Measurements from ENCODE around the gene MTCL1.

The MTCL1 gene

DNA sequence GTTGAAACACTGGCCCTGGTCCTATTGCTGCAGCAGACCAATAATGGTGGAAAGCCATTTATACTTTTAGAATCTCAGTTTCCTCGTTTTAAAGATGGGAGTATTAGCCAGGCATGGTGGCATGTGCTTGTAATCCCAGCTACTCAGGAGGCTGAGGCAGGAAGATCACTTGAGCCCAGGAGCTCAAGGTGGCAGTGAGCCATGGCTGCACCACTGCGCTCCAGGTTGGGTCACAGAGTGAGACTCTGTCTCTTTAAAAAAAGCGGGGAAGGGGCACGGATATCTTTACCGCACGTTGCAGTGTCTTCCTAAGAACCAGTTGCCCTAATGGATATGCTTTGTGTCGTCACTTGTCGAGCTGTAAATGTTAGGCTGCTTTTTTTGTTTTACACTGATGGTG, 8.3 kb downstream of the MTCL1 start:
- no peak for DNase-seq (ENCODE audit: low read depth)

DNA sequence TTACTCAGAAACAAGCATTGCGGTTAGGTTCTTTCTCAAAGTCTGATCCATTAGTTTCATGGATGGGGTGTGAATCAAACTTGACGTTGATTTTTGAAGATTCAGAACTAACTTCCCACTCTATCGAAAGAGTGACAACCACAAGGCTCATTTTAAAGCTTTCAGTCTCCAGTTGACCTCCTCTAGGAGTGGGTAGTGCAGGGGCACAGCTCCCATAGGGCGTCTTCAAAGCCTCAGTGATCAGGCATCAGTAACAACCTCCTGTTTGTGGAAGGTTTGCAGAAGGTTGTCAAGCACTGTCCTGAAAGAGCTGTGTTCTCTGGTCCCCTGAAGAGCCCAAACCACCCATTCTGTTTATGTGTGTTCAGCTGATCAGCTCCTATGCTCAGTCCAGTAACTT, 10.2 kb downstream of the MTCL1 start:
- no peak for DNase-seq (ENCODE audit: low read depth)

GRCh38 chr18:8717011-8717770, 11.8 kb downstream of the MTCL1 start:
- DNase-seq (ENCODE audit: low read depth): no peak

DNA sequence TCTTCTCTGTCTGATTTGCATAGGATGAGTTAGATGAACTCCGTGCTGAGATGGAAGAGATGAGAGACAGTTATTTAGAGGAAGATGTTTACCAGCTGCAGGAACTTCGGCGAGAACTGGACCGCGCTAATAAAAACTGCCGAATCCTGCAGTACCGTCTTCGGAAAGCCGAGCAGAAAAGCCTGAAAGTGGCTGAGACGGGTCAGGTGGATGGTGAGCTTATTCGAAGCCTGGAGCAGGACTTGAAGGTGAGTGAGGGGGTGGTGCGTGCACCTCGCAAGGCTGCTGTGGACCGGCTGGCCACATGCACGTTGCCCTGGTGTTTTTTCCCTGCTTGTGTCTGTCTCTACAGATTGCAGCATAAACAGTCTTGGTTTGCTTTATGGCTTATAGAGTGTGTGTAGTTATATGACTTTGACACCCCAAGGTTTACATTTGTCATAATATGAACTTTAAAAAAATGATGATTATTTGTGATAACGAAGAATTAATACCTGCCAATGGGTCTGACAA, 13.1 kb downstream of the MTCL1 start:
- DNase-seq (ENCODE audit: low read depth): no peak

GRCh38 chr18:8719192-8719591, 13.8 kb downstream of the MTCL1 start:
- no peak for DNase-seq (ENCODE audit: low read depth)

DNA sequence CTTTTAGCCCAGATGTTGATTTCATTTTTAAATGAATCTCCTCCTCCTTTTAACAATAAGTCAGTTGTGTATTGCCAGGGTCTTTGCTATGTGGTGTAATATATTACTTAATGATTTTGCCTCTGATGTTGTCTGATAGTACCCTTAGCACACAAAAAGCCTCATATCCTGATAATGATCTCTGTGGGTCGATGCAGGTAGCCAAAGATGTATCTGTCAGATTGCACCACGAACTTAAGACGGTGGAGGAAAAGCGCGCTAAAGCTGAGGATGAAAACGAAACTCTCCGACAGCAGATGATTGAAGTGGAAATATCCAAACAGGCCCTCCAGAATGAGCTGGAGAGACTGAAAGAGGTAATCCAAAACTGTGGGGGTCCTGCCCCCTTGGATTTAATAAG, 14.8 kb downstream of the MTCL1 start:
- no peak for DNase-seq (ENCODE audit: low read depth)

DNA sequence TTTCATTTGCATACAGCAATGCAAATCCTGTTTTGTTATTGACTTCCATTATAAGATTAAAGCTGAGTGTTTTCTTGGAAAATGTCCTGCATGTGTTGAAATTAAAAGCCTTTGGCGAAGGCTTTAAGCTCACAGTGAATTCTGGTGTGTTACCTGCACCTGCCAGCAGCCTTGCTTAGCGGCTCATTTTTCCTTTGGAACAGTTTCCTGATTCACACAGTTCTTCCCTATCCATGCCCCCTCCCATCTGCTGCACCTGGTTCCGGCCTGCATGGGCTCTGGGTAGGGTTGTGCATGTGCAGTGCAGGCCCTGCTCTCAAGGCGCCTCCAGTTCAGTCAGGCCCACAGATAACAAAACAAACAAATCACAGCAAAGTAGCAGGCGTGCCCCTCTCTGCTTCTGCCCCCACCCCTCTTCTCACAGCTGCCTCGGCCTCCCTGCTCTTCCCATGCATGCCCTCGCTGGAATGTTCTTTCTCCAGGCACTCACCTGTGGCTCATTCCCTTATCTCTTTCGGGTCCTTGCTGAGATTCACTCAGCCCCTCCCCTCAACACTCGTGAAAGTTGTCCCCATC, 15.8 kb downstream of the MTCL1 start:
- DNase-seq (ENCODE audit: low read depth): no peak

DNA sequence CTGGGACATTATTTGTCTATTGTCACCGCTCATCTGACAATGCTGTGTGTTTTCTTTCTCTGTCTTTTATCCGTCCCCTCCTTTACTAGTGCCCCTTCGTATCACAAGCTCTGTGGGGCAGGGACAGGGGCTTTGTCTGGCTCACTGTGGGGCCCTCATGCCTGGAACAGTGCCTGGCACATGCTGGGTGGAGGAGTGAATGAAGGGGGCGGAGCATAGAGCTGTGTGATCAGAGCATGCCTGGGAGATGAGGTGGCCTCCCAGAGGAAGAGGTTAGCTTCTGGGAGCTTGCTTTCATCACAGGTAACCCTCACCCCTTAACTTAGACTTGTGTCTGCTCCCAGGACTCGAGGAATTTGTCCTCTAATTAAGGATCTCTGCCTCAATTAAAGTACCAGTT, 16.4 kb downstream of the MTCL1 start:
- DNase-seq (ENCODE audit: low read depth): no peak

DNA sequence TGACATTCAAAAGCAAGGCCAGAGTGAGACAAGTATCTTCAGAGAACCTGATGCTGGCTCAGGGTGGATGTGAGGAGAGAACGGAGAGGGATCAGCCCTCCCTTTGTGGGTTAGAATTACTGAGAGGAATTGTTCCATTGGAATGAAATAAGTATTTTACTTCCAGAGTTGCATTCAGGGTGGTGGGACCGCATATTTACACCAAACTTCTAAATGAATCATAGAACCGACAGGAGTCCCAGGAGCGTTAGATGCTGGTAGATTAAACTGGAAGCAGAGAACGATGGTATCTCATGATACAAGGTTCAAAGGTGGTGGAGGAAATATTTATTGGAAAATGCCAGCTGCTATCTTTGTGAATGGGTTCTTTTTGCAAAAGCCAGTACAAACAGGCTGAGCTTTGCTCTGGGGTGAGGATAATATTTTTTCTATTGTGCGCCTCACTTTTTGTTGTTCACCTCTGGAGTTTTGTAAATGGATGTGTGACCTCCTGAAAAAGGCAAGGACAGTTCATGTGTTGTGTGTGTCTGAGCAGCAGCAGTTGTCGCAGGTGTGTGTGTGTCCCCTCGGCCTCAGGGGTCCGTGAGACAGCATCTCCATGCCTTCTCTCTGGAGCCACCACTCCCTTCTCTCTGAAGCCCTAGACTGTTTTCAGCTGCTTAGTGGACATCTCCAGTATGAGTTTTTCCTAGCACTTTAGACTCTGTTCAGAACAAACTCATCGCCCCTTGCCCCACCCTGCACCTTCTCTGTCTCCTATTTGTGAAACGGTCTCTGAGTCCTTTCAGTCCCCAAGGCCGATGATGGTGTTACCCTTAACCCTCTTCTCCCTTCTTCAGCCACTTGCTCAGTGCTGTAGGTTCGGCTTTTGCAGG, 17.8 kb downstream of the MTCL1 start:
- DNase-seq (ENCODE audit: low read depth): no peak

GRCh38 chr18:8724452-8724851, 19.1 kb downstream of the MTCL1 start:
- DNase-seq (ENCODE audit: low read depth): no peak

DNA sequence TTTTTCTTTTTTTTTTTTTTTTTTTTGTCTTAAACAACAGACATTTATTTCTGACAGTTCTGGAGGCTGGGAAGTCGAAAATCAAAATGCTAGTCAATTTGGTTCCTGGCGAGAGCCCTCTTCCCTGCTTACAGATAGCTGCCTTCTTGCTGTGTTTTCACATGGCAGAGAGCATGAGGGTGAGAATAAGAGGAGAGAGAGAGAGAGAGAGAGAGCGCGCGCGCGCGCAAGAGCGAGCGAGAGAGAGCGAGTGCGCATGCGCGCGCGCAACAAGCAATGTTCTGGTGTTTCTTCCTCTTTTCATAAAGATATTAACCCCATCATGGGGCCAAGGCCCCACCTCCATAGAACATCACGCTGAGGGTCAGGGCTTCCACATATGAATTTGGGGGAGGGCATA, 20.9 kb downstream of the MTCL1 start:
- DNase-seq (ENCODE audit: low read depth): no peak

- DNase-seq (ENCODE audit: low read depth): no peak
Measured at GRCh38 chr18:8726963-8727705, 21.8 kb downstream of the MTCL1 start.

- DNase-seq (ENCODE audit: low read depth): no peak
Measured at GRCh38 chr18:8730080-8730827, 24.9 kb downstream of the MTCL1 start.

GRCh38 chr18:8732442-8733360, 27.3 kb downstream of the MTCL1 start:
- no peak for DNase-seq (ENCODE audit: low read depth)

GRCh38 chr18:8734496-8734895, 29.1 kb downstream of the MTCL1 start:
- no peak for DNase-seq (ENCODE audit: low read depth)

GRCh38 chr18:8735274-8735673, 29.9 kb downstream of the MTCL1 start:
- no peak for DNase-seq (ENCODE audit: low read depth)

- DNase-seq (ENCODE audit: low read depth): no peak
Measured at GRCh38 chr18:8741117-8741516, 35.8 kb downstream of the MTCL1 start.

GRCh38 chr18:8741532-8741931, 36.2 kb downstream of the MTCL1 start:
- no peak for DNase-seq (ENCODE audit: low read depth)

DNA sequence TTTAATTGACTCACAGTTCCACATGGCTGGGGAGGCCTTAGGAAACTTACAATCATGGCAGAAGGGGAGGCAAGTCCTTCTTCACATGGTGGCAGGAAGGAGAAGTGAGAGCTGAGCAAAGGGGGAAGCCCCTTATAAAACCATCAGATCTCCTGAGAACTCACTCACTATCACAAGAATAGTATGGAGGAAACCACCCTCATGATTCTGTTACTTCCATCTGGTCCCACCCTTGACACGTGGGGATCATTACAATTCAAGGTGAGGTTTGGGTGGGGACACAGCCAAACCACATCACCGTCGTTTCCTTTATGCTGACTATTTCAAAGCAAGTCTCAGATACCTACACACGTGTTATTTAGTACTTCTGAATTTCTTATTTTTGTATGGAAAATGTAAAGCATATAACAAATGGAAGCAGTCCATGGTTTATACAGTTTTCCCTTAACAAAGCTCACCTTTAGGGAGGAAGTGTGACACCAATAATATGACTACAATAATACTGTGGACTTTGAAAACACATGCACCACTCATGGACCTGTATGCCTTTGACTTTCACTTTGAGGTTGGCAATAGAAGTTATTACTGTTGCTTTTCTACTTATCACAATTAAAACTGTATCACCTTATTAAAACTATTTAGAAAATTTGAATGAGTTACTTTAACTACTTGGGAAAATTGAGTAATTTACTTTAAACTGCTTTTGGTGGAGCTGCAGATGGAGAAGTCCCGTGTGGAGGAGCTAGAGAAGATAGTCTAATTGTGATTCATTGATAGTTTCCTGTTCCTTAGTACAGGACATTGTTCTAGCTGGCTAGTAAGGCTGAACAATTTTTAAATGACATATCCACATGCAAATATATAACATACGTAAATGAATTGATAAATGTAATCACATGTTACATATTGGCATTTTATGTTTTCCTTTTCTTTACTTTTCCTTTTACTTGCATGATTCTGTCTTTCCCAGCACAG, 37.3 kb downstream of the MTCL1 start:
- DNase-seq (ENCODE audit: low read depth): no peak
